Activated CD8-positive, alpha-beta T cell treated with anti-CD3 and anti-CD28 coated beads, Interleukin-2, amount 10 ng/mL, durations not matched to agents 7 days and 5 days (primary cell): Measurements from ENCODE around the gene TMEM62. TPM values are rescaled to one million over a fixed set of nuclear protein-coding genes. Genes with fewer than 3 reads are reported as not detected.
"Not testable (repeated sequence)": the region's sequence is repeated elsewhere in the genome, so short reads cannot be mapped to it uniquely, and the experiment has no call there.

Experiments used
- ATAC-seq: fragments of 150-1000 bp; cut with Tn5 transposase; one replicate; pipeline ENCODE4 v1.10.0; 2021; ENCODE audit warnings: moderate library complexity
- CTCF ChIA-PET: fragments of 350-600 bp; sonication (Branson Sonifier 250); formaldehyde crosslinking; loops from one replicate; lab custom pipeline; 2021; ENCODE audit warnings: antibody characterized with exemption; lab: Charles Lee
- POLR2A ChIA-PET: fragments of 350-600 bp; sonication (Branson Sonifier 250); formaldehyde crosslinking; loops from one replicate; lab custom pipeline; 2021; ENCODE audit warnings: antibody characterized with exemption; lab: Charles Lee
- DNase-seq: peaks from one replicate; pipeline ENCODE4 v3.0.0-alpha.2; 2020
- H3K27ac Mint-ChIP-seq: one replicate; pipeline ENCODE4 v1.8.0; 2021; ENCODE audit warnings: mild to moderate bottlenecking, mixed read lengths
- H3K27me3 Mint-ChIP-seq: one replicate; pipeline ENCODE4 v1.8.0; 2021; ENCODE audit warnings: low read depth, mixed read lengths
- H3K36me3 Mint-ChIP-seq: one replicate; pipeline ENCODE4 v1.8.0; 2021; ENCODE audit warnings: low read depth, mixed read lengths
- H3K4me1 Mint-ChIP-seq: one replicate; pipeline ENCODE4 v1.8.0; 2021; ENCODE audit warnings: low read depth, mixed read lengths
- H3K4me3 Mint-ChIP-seq: one replicate; pipeline ENCODE4 v1.8.0; 2021; ENCODE audit warnings: mild to moderate bottlenecking, mixed read lengths
- H3K9me3 Mint-ChIP-seq: one replicate; pipeline ENCODE4 v1.8.0; 2022; ENCODE audit warnings: mixed read lengths; ENCODE audit not compliant: insufficient read depth
- total RNA-seq, 2 experiments: library from RNA; stranded (reverse); gene quantifications; one replicate each; pipeline ENCODE4 v1.2.3, GENCODE V29; 2021

TMEM62 gene
- total RNA-seq, 2 experiments from 2014 or later = 20.4 to 21.9 TPM

GRCh38 chr15:43125100-43125661 lies 8.2 kb upstream of the TMEM62 start:
- no peaks in the 10 kb centered on the region for H3K36me3 Mint-ChIP-seq
- peaks cover 4% of the 10 kb centered on the region for H3K9me3 Mint-ChIP-seq
- H3K27me3 Mint-ChIP-seq = peaks cover 23% of the 10 kb centered on the region
- ChIA-PET CTCF (no interaction called here), POLR2A (interaction anchor here (1.2 kb wide), 1 partner anchor 634 kb away, joined by 3 read pairs; the partner anchor contains the start of gene ZNF106)
- peaks cover 30% of the 10 kb centered on the region for H3K4me1 Mint-ChIP-seq
- H3K27ac Mint-ChIP-seq = no peak overlapping the region
- ATAC-seq (no peak), DNase-seq (no peak)
- no peak overlapping the region for H3K4me3 Mint-ChIP-seq

DNA sequence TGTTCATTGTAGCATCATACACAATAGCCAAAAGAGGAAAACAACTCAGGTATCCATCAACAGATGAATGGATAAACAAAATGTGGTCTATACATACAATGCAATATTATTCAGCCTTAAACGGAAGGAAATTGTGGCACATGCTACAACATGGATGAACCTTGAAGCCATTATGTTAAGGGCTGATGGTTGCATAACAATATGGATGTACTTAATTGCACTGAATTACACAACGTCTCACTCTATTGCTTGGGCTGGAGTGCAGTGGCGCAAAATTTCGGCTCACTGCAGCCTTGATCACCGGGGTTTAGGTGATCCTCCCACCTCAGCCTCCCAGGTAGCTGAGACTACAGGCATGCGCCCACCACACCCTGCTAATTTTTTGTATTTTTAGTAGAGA lies 7.0 kb upstream of the TMEM62 start:
- CTCF ChIA-PET = no interaction called here
- H3K9me3 Mint-ChIP-seq = peaks cover 4% of the 10 kb centered on the region
- peaks cover 30% of the 10 kb centered on the region for H3K4me1 Mint-ChIP-seq
- no peak overlapping the region for H3K27ac Mint-ChIP-seq
- peaks cover 21% of the 10 kb centered on the region for H3K27me3 Mint-ChIP-seq
- H3K36me3 Mint-ChIP-seq = no peaks in the 10 kb centered on the region
- POLR2A ChIA-PET = no interaction called here
- DNase-seq = no peak
- ATAC-seq = no peak
- no peak overlapping the region for H3K4me3 Mint-ChIP-seq

DNA sequence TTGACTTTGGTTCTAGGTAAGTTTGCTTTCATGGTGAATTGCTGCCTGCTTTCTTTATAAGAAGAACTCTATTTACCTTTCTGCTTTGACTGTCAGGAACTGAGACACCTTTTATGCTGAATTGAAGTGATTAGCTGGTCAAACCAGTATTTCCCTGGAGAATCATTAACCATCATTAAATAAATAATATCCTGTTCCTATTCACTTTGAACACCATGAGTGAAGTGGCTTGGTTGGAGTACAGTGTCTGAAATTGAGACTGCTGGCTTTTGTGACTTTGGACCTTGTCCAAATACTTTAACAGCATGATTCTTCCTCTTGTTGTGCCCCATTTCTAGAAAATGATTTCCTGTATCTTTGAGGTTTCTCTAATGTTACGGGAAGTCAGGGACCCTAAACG lies 5.6 kb upstream of the TMEM62 start:
- peaks cover 4% of the 10 kb centered on the region for H3K9me3 Mint-ChIP-seq
- CTCF ChIA-PET = no interaction called here
- no peak for ATAC-seq
- H3K4me3 Mint-ChIP-seq = no peak overlapping the region
- H3K27me3 Mint-ChIP-seq = peaks cover 20% of the 10 kb centered on the region
- POLR2A ChIA-PET = no interaction called here
- peaks cover 26% of the 10 kb centered on the region for H3K4me1 Mint-ChIP-seq
- DNase-seq = no peak
- no peaks in the 10 kb centered on the region for H3K36me3 Mint-ChIP-seq
- H3K27ac Mint-ChIP-seq = no peak overlapping the region

GRCh38 chr15:43128174-43128979 lies 5.0 kb upstream of the TMEM62 start:
- Mint-ChIP-seq H3K27me3 (peaks cover 20% of the 10 kb centered on the region), H3K4me1 (peaks cover 25% of the 10 kb centered on the region)
- ATAC-seq, H3K4me3 Mint-ChIP-seq, DNase-seq, H3K36me3 Mint-ChIP-seq, H3K9me3 Mint-ChIP-seq, H3K27ac Mint-ChIP-seq, POLR2A ChIA-PET, CTCF ChIA-PET: not testable (repeated sequence)

- H3K36me3 Mint-ChIP-seq = no peaks in the 10 kb centered on the region
- POLR2A ChIA-PET = no interaction called here
- H3K27me3 Mint-ChIP-seq = peaks cover 20% of the 10 kb centered on the region
- H3K4me3 Mint-ChIP-seq = no peak overlapping the region
- CTCF ChIA-PET = no interaction called here
- DNase-seq = no peak
- ATAC-seq = no peak
- H3K27ac Mint-ChIP-seq = no peak overlapping the region
- peaks cover 4% of the 10 kb centered on the region for H3K9me3 Mint-ChIP-seq
- peaks cover 21% of the 10 kb centered on the region for H3K4me1 Mint-ChIP-seq
Observed at GRCh38 chr15:43128980-43129335, 4.4 kb upstream of the TMEM62 start.

GRCh38 chr15:43132830-43133429 lies 456 bp upstream of the TMEM62 start:
- peaks cover 27% of the 10 kb centered on the region for H3K36me3 Mint-ChIP-seq
- H3K27ac Mint-ChIP-seq = peak overlapping the region; percentile 92
- peaks cover 4% of the 10 kb centered on the region for H3K9me3 Mint-ChIP-seq
- peak overlapping the region; percentile 84 for H3K4me3 Mint-ChIP-seq
- POLR2A ChIA-PET = interaction anchor here (1.0 to 1.2 kb wide), 2 partner anchors 19 to 27 kb away, joined by 4 read pairs; partner anchors contain the start of gene UBR1
- ATAC-seq (no peak), DNase-seq (no peak)
- H3K4me1 Mint-ChIP-seq = peaks cover 32% of the 10 kb centered on the region
- H3K27me3 Mint-ChIP-seq = peaks cover 13% of the 10 kb centered on the region
- CTCF ChIA-PET = interaction anchor here (1.0 to 1.7 kb wide), 3 partner anchors 10 to 152 kb away, joined by 3 to 4 read pairs (median 3); no protein-coding TSS in a partner anchor

DNA sequence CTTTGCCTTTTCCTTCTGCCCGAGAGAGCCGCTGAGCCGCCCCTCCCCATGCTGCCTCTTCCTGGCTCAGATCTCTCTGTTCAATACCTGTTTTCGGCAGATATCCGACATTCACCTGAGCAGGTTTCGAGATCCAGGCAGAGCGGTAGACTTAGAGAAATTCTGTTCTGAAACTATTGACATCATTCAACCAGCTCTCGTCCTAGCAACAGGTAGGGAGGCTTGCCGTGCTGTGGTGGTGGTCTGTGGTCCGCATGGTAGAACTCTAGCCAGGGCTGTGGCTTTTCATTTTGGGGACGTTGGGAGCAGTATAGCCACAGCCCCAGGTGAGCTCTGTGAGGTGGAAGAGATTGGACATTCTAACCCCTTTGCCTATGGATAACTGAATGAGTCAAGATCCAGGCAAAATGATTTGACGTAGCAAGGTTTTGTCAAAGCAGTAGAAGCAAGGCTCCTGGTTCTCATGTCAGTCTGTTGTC lies 810 bp downstream of the TMEM62 start:
- Mint-ChIP-seq H3K36me3 (peaks cover 38% of the 10 kb centered on the region), H3K4me3 (peak overlapping the region; percentile 89), H3K9me3 (peaks cover 4% of the 10 kb centered on the region), H3K27me3 (peaks cover 8% of the 10 kb centered on the region), H3K27ac (peak overlapping the region; percentile 91), H3K4me1 (peaks cover 38% of the 10 kb centered on the region)
- ChIA-PET POLR2A (interaction anchor here (1.0 to 1.6 kb wide), 4 partner anchors 12 to 28 kb away, joined by 3 to 4 read pairs (median 4); partner anchors contain the start of gene UBR1), CTCF (interaction anchor here (1.0 kb wide), 1 partner anchor 151 kb away, joined by 3 read pairs; no protein-coding TSS in a partner anchor)
- ATAC-seq (peak; percentile 22), DNase-seq (peak; percentile 39)

DNA sequence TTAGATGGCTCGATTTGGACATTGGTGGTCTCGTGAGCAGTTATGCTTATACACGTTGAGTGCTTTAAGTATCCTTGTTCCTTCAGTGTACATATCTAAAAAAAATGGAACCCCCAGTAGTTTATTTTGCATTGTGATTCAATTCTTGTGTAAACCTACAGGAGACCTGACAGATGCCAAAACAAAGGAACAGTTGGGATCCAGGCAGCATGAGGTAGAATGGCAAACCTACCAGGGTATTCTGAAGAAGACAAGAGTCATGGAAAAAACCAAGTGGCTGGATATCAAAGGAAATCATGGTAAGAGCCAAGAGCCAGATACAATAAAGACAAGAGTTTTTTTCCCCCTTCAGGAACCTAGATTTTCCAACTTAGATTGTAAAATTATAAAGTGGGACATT lies 2.0 kb downstream of the TMEM62 start:
- Mint-ChIP-seq H3K4me3 (no peak overlapping the region), H3K9me3 (no peaks in the 10 kb centered on the region), H3K4me1 (peaks cover 40% of the 10 kb centered on the region), H3K36me3 (peaks cover 49% of the 10 kb centered on the region), H3K27ac (no peak overlapping the region), H3K27me3 (peaks cover 2% of the 10 kb centered on the region)
- ATAC-seq (no peak), DNase-seq (no peak)
- POLR2A ChIA-PET = interaction anchor here (1.6 kb wide), 1 partner anchor 13 kb away, joined by 3 read pairs; no protein-coding TSS in a partner anchor
- CTCF ChIA-PET = no interaction called here

GRCh38 chr15:43143203-43143941 lies 10.0 kb downstream of the TMEM62 start:
- no peak overlapping the region for H3K4me3 Mint-ChIP-seq
- no peaks in the 10 kb centered on the region for H3K9me3 Mint-ChIP-seq
- H3K4me1 Mint-ChIP-seq = peaks cover 25% of the 10 kb centered on the region
- CTCF ChIA-PET = interaction anchor here (1.1 kb wide), 1 partner anchor 51 kb away, joined by 3 read pairs; no protein-coding TSS in a partner anchor
- no peak for ATAC-seq
- POLR2A ChIA-PET = no interaction called here
- DNase-seq = no peak
- H3K36me3 Mint-ChIP-seq = peaks cover 59% of the 10 kb centered on the region
- H3K27ac Mint-ChIP-seq = no peak overlapping the region
- H3K27me3 Mint-ChIP-seq = no peaks in the 10 kb centered on the region

DNA sequence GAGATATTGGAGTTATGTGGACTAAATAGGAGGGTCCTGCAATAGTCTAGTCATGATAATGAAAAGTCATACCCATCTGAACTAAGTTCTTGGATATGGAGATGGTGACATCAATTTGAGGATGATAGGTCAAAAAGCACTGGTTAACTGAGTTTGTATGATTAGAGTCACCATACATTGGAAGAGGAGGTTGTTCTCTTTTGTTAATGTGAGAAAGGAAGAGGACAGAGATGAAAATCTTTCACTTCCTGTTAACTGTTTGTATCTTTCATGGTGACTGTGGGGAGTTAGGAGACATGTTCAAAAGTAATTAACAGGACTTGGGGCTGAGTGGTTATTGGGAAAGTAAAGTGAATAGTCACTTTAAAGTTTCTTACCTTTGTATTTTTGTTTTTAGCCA lies 11.1 kb downstream of the TMEM62 start:
- DNase-seq (no peak), ATAC-seq (peak; percentile 44)
- Mint-ChIP-seq H3K27me3 (no peaks in the 10 kb centered on the region), H3K4me3 (no peak overlapping the region), H3K4me1 (peaks cover 20% of the 10 kb centered on the region), H3K36me3 (peaks cover 59% of the 10 kb centered on the region), H3K27ac (peak overlapping the region; percentile 1), H3K9me3 (no peaks in the 10 kb centered on the region)
- CTCF ChIA-PET = no interaction called here
- POLR2A ChIA-PET = no interaction called here

DNA sequence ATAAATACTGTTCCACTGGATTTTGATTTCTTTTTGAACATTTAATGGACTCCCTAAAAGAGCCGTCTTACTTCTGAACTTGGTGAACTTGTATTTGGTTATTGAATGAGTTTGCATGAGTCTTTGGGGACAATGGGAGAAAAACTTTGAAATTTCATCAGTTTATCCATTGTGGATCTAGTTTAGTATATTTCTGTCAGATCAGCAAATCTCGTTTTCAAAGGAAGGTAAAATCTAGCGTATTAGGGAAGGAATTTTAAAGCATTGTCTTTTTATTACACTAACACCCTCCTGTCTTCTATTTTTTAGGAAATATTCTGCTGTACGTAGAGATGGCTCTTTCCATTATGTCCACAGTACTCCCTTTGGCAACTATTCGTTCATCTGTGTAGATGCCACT lies 12.8 kb downstream of the TMEM62 start:
- Mint-ChIP-seq H3K4me3 (no peak overlapping the region), H3K27ac (no peak overlapping the region), H3K9me3 (no peaks in the 10 kb centered on the region), H3K36me3 (peaks cover 49% of the 10 kb centered on the region), H3K27me3 (no peaks in the 10 kb centered on the region), H3K4me1 (peaks cover 24% of the 10 kb centered on the region)
- DNase-seq (no peak), ATAC-seq (no peak)
- POLR2A ChIA-PET = interaction anchor here (0.8 kb wide), 1 partner anchor 12 kb away, joined by 4 read pairs; no protein-coding TSS in a partner anchor
- CTCF ChIA-PET = interaction anchor here (0.6 kb wide), 1 partner anchor 220 kb away, joined by 5 read pairs; no protein-coding TSS in a partner anchor
